GM12874 (cell line): ENCODE data around the gene TMC3.

Experiments
- CTCF ChIP-seq: IDR thresholded peaks from 2 replicates; pipeline ENCODE4 v1.5.1; 2011; ENCODE audit warnings: low read depth, mild to moderate bottlenecking, control low read depth, low read length, moderate library complexity; ENCODE audit not compliant: insufficient read depth

The TMC3 gene

GRCh38 chr15:81329446-81329845, 44.6 kb downstream of the TMC3 start:
- TF ChIP-seq CTCF: no peak

- TF ChIP-seq CTCF: no peak
Observed at GRCh38 chr15:81327516-81327915, 46.5 kb downstream of the TMC3 start.

GRCh38 chr15:81326466-81327212, 47.4 kb downstream of the TMC3 start:
- TF ChIP-seq CTCF: no peak

GRCh38 chr15:81323944-81324881, 49.8 kb downstream of the TMC3 start, which contains the start of gene STARD5:
TSS of gene STARD5 (minus strand) at chr15:81324141. CDS start at chr15:81324099, 42 bp downstream.
- no peak for TF ChIP-seq CTCF

GRCh38 chr15:81323559-81323943, 50.5 kb downstream of the TMC3 start:
- TF ChIP-seq CTCF: no peak

- no peak for TF ChIP-seq CTCF
Observed at GRCh38 chr15:81322676-81323253, 51.2 kb downstream of the TMC3 start.

- TF ChIP-seq CTCF: no peak
Observed at GRCh38 chr15:81321667-81322066, 52.3 kb downstream of the TMC3 start.
